ENCODE results near the gene ANKRD40.

The ANKRD40 gene

DNA sequence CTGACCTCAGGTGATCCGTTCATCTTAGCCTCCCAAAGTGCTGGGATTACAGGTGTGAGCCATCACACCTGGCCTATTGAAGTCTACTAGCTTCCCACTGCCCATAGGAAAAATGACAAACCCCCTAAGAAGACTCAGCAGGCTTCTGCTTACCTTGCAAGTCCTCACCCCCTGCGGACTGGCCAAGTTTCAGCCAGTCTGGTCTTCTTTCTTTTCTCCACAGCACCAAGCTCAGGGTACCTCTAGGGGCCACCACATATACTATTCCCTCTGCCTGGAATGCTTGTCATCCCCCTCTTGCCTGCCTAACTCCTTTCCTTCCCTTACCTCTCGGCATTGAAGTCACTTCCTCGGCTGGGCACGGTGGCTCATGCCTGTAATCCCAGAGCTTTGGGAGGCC, 41.9 kb downstream of the ANKRD40 start:
- Histone ChIP-seq H3K27me3 (ENCODE audit: insufficient read depth, low read length) (peaks cover 10% of the 10 kb centered on the region), H3K9me3 (ENCODE audit: low read length) (no peaks in the 10 kb centered on the region), H3K4me3 (ENCODE audit: low read length) (no peak overlapping the region), H3K36me3 (ENCODE audit: insufficient read depth, low read length) (no peaks in the 10 kb centered on the region), H3K4me1 (ENCODE audit: insufficient read depth, low read length) (no peaks in the 10 kb centered on the region), H2AFZ (ENCODE audit: low read depth, low read length) (no peak overlapping the region)

DNA sequence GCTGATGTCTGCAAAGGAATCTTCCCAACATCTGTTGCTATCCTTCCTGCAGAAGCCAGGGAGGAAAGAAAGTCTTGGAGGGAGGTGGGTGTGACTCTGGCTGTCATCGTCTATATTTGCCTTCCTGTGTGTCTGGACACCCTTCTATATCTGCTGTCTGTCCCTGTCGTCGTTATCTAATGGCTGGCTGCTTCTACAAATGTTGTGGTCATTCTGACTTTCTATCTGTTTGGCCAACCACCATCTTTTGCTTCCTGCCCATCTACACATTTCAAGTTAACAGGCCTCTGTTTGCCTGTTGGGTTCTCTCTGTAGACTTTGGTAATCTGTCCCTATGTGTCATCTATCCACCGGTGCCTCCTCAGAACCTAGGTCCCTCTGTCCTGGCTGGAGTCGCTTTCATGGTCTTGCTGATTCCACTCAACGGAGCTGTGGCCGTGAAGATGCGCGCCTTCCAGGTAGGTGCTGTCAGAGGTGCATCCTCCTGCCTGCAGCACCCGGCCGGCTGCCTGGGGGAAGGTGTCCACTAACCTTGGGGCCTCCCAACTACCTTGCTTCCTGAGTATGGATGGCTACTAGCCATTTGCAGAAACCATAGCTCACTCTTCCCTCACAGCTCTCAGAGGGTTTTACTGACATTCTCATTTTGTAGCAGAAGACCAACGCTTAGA, 42.8 kb downstream of the ANKRD40 start:
- H3K27me3 ChIP-seq (ENCODE audit: insufficient read depth, low read length): peaks cover 11% of the 10 kb centered on the region
- no peaks in the 10 kb centered on the region for H3K4me1 ChIP-seq (ENCODE audit: insufficient read depth, low read length)
- H3K4me3 ChIP-seq (ENCODE audit: low read length): no peak overlapping the region
- no peaks in the 10 kb centered on the region for H3K36me3 ChIP-seq (ENCODE audit: insufficient read depth, low read length)
- no peak overlapping the region for H2AFZ ChIP-seq (ENCODE audit: low read depth, low read length)
- no peaks in the 10 kb centered on the region for H3K9me3 ChIP-seq (ENCODE audit: low read length)

DNA sequence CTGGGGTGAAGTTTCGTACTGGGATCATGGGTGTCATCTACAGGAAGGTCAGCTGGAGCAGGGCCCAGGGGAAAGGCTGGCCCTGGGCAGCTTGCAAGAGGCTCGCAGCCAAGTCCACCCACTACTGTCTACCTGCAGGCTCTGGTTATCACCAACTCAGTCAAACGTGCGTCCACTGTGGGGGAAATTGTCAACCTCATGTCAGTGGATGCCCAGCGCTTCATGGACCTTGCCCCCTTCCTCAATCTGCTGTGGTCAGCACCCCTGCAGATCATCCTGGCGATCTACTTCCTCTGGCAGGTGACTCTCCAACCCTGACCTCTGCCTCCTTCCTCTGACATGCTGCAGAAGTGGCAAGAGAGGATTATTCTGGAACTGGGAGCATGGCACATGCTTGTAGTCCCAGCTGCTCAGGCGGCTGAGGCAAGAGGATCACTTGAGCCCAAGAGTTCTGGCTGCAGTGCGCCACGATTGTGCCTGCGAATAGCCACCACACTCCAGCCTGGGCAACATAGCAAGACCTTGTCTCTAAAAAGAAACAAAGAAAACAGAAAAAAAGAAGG, 43.8 kb downstream of the ANKRD40 start:
- no peak overlapping the region for H3K4me3 ChIP-seq (ENCODE audit: low read length)

DNA sequence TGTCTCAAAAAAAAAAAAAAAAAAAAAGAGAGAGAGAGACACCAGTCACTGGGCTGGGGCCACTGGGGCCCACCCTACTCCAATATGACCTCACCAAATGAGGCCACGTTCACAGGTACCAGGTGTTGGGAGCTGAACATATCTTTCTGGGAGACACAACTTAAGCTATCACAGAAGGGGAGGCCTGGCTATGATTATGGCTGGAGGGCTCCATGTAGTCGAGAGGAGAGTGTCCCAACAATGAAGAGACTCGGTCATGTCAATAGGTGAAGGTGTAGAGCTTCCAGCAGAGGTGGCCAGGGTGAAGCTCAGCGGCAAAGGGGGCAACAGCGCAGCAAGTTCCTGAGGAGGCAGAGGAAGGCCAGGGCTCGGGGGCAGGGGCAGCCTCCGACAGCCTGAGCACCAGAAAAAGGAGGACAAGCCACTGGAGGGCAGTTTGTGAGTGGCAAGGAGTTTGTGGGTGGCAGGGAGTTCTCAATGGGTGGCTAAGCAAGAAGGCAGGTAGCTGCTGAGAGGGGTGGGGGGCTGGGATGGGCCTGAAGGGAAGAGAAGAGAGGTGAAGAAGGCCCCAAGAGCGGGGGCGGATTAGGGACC, 45.0 kb downstream of the ANKRD40 start:
- Histone ChIP-seq H3K36me3 (ENCODE audit: insufficient read depth, low read length) (no peaks in the 10 kb centered on the region), H3K4me1 (ENCODE audit: insufficient read depth, low read length) (no peaks in the 10 kb centered on the region), H3K4me3 (ENCODE audit: low read length) (no peak overlapping the region), H2AFZ (ENCODE audit: low read depth, low read length) (no peak overlapping the region), H3K27me3 (ENCODE audit: insufficient read depth, low read length) (peaks cover 23% of the 10 kb centered on the region), H3K9me3 (ENCODE audit: low read length) (no peaks in the 10 kb centered on the region)

More for the DNA sequence above, 43.8 kb downstream of the ANKRD40 start:
- no peaks in the 10 kb centered on the region for H3K4me1 ChIP-seq (ENCODE audit: insufficient read depth, low read length)
- peaks cover 13% of the 10 kb centered on the region for H3K27me3 ChIP-seq (ENCODE audit: insufficient read depth, low read length)
- no peak overlapping the region for H2AFZ ChIP-seq (ENCODE audit: low read depth, low read length)
- no peaks in the 10 kb centered on the region for H3K9me3 ChIP-seq (ENCODE audit: low read length)
- no peaks in the 10 kb centered on the region for H3K36me3 ChIP-seq (ENCODE audit: insufficient read depth, low read length)

DNA sequence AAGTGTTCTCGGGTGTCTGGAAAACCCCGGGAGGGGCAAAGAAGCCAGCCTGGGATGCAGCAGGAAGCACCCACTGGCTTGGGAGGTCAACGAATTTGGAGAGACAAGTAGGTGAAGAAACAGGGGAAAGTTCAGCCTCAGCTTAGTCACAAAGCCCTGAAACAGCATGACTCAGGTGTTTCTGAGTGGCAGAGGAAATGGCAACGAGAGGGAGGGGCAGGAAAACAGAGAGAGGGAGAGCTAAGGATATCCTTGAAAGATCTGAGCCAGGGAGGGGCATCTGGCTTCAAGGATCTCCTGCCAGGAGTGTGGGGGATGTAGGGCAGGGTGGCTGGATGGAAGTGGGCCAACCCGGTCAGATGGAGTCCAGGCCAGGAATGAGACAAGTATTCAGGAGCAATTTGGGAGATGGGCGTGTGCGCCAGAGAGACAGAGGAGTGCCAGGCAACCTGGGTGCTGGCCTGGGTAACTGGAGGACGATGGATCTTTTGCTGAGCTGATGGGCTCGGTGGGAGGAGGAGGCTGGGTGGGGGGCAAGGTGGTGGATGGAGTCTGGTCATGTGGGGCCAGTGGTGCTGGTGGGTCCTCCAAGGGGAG, 45.8 kb downstream of the ANKRD40 start:
- Histone ChIP-seq H2AFZ (ENCODE audit: low read depth, low read length) (no peak overlapping the region), H3K36me3 (ENCODE audit: insufficient read depth, low read length) (no peaks in the 10 kb centered on the region), H3K9me3 (ENCODE audit: low read length) (no peaks in the 10 kb centered on the region), H3K4me3 (ENCODE audit: low read length) (no peak overlapping the region), H3K27me3 (ENCODE audit: insufficient read depth, low read length) (peaks cover 26% of the 10 kb centered on the region), H3K4me1 (ENCODE audit: insufficient read depth, low read length) (no peaks in the 10 kb centered on the region)

DNA sequence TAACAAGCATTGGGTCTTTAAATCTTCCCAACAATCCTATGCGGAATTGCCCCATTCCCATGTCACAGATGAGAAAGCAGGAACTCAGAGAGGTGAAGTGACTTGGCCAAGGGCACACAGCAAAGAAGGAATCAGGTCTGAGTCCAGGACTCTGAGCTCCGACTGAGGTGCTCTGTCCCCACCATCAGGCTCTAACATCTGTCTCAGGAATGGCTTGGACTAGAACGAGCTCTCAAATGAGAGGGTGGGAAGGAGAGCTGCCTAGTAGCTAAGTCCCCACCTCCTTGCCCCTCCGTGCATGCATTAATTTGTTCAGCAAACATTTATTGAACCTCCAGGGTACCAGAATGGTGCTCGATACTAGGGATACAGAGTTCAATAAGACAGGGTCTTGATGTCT, 46.4 kb downstream of the ANKRD40 start:
- Histone ChIP-seq H3K36me3 (ENCODE audit: insufficient read depth, low read length) (no peaks in the 10 kb centered on the region), H3K4me3 (ENCODE audit: low read length) (no peak overlapping the region)

DNA sequence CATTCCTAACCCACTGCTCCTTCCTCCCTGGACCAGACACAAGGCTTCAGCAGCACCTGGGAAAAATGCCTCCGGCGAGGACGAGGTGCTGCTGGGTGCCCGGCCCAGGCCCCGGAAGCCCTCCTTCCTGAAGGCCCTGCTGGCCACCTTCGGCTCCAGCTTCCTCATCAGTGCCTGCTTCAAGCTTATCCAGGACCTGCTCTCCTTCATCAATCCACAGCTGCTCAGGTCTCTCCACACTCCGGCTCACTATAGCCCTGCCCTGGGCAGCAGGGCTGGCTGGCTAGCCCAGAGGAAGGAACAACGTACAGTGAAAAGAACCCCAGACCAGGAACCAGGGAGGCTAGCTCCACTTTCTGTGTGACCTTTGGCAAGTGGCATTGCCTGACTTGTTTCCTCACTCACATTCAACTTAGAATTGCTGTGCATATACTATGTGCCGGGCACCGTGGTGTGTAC, 46.8 kb downstream of the ANKRD40 start:
- no peaks in the 10 kb centered on the region for H3K36me3 ChIP-seq (ENCODE audit: insufficient read depth, low read length)
- peaks cover 32% of the 10 kb centered on the region for H3K27me3 ChIP-seq (ENCODE audit: insufficient read depth, low read length)
- H2AFZ ChIP-seq (ENCODE audit: low read depth, low read length): no peak overlapping the region
- H3K9me3 ChIP-seq (ENCODE audit: low read length): no peaks in the 10 kb centered on the region
- no peak overlapping the region for H3K4me3 ChIP-seq (ENCODE audit: low read length)
- H3K4me1 ChIP-seq (ENCODE audit: insufficient read depth, low read length): no peaks in the 10 kb centered on the region

More for the DNA sequence above, 46.4 kb downstream of the ANKRD40 start:
- H3K9me3 ChIP-seq (ENCODE audit: low read length): no peaks in the 10 kb centered on the region
- H2AFZ ChIP-seq (ENCODE audit: low read depth, low read length): no peak overlapping the region
- peaks cover 30% of the 10 kb centered on the region for H3K27me3 ChIP-seq (ENCODE audit: insufficient read depth, low read length)
- H3K4me1 ChIP-seq (ENCODE audit: insufficient read depth, low read length): no peaks in the 10 kb centered on the region

DNA sequence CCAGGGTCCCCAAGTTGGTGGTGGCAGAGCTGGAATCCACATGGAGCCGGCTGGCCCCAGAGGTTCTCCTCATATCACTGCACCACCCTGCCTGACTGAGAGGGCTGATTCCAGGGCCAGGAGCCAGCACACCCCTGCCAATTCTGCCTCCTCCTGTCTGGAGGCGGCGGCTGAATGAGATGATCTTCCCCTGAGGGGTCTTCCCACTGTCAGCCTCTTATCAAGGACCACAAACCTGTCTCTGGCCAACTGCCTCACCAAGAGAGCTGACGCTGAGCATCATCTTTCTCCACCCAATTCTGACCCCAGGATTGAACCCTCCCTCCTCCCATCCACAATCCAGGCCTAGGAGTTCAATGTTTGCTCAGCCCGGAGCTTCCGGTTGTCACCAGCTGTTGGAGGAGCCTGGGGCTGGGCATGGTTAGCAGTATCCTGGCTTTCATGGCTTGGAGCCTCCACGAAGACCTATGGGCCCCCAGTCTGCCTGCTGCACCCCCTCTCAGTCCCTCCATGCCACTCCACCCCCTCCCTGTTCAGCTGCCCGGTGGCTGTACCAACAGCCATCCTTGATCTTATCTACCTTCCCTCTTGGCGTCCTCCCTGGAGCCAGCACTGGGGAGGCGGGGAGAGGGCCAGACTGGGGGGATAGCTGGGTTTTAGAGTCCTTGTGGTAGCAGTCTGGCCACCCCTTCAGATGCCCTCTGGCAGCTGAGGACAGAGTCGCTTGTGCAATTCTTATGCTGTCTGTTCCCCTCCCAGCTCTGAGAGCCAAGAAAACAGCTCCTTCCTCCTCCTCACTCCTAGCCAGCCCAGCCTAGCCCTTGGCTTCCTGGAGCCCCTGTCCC, 47.5 kb downstream of the ANKRD40 start:
- Histone ChIP-seq H3K27me3 (ENCODE audit: insufficient read depth, low read length) (peaks cover 32% of the 10 kb centered on the region), H3K4me1 (ENCODE audit: insufficient read depth, low read length) (no peaks in the 10 kb centered on the region), H3K4me3 (ENCODE audit: low read length) (no peak overlapping the region), H2AFZ (ENCODE audit: low read depth, low read length) (no peak overlapping the region), H3K9me3 (ENCODE audit: low read length) (no peaks in the 10 kb centered on the region), H3K36me3 (ENCODE audit: insufficient read depth, low read length) (no peaks in the 10 kb centered on the region)

DNA sequence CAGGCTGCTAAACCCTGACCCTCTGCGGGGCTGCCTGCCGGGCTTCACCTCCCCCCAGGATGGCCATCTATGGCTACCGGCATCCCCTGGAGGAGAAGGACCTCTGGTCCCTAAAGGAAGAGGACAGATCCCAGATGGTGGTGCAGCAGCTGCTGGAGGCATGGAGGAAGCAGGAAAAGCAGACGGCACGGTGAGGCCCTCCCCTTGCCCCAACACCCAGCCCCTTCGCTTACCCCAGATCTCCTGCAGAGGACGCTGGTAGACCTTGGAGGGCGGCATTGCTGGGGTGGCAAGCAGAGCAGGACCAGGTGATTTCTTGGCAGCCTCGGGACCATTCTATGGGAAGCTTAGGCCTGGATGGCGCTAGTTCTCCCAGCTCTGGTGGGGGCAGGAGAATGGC, 48.5 kb downstream of the ANKRD40 start:
- Histone ChIP-seq H3K4me1 (ENCODE audit: insufficient read depth, low read length) (no peaks in the 10 kb centered on the region), H3K36me3 (ENCODE audit: insufficient read depth, low read length) (no peaks in the 10 kb centered on the region)

DNA sequence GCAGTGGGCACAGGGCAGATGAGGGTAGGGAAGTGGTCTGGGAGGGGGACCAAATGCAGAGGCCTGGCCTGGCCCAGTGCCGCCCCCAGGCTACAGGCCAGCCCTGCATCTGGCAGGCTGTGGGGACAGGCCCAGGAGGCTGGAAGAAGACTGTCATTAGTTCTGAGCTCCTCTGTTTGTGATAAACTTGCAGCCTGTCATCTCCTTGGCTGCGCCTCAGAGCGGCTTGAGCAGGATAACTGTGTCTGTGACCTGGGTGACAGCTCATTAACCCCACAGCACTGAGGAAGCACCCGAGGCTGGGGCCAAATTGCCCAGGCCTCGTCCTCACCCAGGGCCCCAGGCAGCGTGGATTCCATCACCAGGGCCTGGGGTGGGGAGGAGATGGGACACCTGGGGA, 49.1 kb downstream of the ANKRD40 start:
- H3K9me3 ChIP-seq (ENCODE audit: low read length): no peaks in the 10 kb centered on the region
- no peak overlapping the region for H2AFZ ChIP-seq (ENCODE audit: low read depth, low read length)
- no peaks in the 10 kb centered on the region for H3K4me1 ChIP-seq (ENCODE audit: insufficient read depth, low read length)
- H3K36me3 ChIP-seq (ENCODE audit: insufficient read depth, low read length): no peaks in the 10 kb centered on the region
- H3K4me3 ChIP-seq (ENCODE audit: low read length): no peak overlapping the region
- H3K27me3 ChIP-seq (ENCODE audit: insufficient read depth, low read length): peaks cover 32% of the 10 kb centered on the region

More for the DNA sequence above, 48.5 kb downstream of the ANKRD40 start:
- Histone ChIP-seq H3K4me3 (ENCODE audit: low read length) (no peak overlapping the region), H3K9me3 (ENCODE audit: low read length) (no peaks in the 10 kb centered on the region), H3K27me3 (ENCODE audit: insufficient read depth, low read length) (peaks cover 34% of the 10 kb centered on the region), H2AFZ (ENCODE audit: low read depth, low read length) (no peak overlapping the region)

DNA sequence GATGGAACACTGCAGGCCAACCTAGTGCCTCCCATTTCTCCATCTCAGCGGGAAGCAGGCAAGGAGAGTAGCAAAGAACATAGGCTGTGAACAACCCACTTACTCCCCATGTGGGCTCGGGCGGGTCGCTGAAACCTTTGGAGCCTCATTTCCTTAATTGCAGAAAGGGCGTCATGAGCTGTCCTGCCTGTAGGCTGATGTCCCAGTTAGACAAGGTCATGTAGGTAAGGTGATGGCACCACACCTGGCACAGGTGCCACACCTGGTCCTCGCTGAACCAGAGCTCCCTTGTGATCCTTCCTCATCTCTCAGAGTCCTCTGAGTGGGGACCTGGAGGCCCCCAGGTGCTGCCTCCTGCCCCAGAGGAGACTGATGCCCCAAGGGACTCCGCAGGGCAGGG, 50.1 kb downstream of the ANKRD40 start:
- H2AFZ ChIP-seq (ENCODE audit: low read depth, low read length): no peak overlapping the region
- no peaks in the 10 kb centered on the region for H3K9me3 ChIP-seq (ENCODE audit: low read length)
- H3K4me3 ChIP-seq (ENCODE audit: low read length): no peak overlapping the region
- H3K36me3 ChIP-seq (ENCODE audit: insufficient read depth, low read length): no peaks in the 10 kb centered on the region
- no peaks in the 10 kb centered on the region for H3K4me1 ChIP-seq (ENCODE audit: insufficient read depth, low read length)
- H3K27me3 ChIP-seq (ENCODE audit: insufficient read depth, low read length): peaks cover 27% of the 10 kb centered on the region

DNA sequence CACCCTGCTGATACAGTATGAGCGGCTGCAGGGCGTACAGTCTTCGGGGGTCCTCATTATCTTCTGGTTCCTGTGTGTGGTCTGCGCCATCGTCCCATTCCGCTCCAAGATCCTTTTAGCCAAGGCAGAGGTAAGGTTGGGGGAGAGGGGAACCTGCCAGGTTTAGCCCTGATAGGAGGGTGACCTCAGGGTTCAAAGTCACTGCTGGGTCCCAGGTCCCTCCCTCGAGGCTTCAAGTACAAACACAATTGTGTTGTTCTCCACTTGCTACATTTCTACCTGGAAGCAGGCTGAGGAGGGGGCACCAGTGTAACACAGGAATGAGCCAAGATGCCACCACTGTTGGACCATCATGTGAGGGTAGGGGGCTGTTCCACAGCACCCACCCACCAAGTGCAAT, 50.7 kb downstream of the ANKRD40 start:
- H2AFZ ChIP-seq (ENCODE audit: low read depth, low read length): no peak overlapping the region
- H3K4me3 ChIP-seq (ENCODE audit: low read length): no peak overlapping the region
- no peaks in the 10 kb centered on the region for H3K4me1 ChIP-seq (ENCODE audit: insufficient read depth, low read length)
- no peaks in the 10 kb centered on the region for H3K9me3 ChIP-seq (ENCODE audit: low read length)
- H3K36me3 ChIP-seq (ENCODE audit: insufficient read depth, low read length): no peaks in the 10 kb centered on the region
- H3K27me3 ChIP-seq (ENCODE audit: insufficient read depth, low read length): peaks cover 27% of the 10 kb centered on the region

DNA sequence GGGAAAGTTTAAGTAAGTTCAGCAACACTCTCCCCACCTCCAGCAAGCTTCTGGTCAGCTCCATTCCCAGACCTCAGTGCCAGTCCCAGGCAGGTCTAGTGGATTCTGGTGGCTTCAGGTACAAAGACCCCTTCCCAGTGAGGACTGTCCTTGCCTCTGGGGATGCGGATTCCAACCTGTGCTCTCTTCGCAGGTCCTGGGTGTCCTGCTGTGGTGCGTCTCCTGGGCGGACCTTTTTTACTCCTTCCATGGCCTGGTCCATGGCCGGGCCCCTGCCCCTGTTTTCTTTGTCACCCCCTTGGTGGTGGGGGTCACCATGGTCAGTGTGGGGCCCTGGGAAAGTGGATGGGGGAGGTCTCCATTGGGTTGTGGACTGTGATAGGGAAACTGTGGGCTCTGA, 51.2 kb downstream of the ANKRD40 start:
- Histone ChIP-seq H2AFZ (ENCODE audit: low read depth, low read length) (no peak overlapping the region), H3K4me1 (ENCODE audit: insufficient read depth, low read length) (no peaks in the 10 kb centered on the region), H3K36me3 (ENCODE audit: insufficient read depth, low read length) (no peaks in the 10 kb centered on the region), H3K4me3 (ENCODE audit: low read length) (no peak overlapping the region), H3K27me3 (ENCODE audit: insufficient read depth, low read length) (peaks cover 27% of the 10 kb centered on the region), H3K9me3 (ENCODE audit: low read length) (no peaks in the 10 kb centered on the region)

Data from neuron (in vitro differentiated cells).